Inferior parietal cortex (tissue), 1 donor: ENCODE data around the gene GP1BB.

Experiments used
- DNase-seq: peaks from one replicate; pipeline ENCODE4 v3.0.0-alpha.2; 2016; ENCODE audit errors: extremely low spot score

Gene GP1BB

GRCh38 chr22:19742160-19743066 lies 19.1 kb downstream of the GP1BB start:
- no peak for DNase-seq

GRCh38 chr22:19743081-19743480 lies 19.7 kb downstream of the GP1BB start:
- no peak for DNase-seq

GRCh38 chr22:19743651-19744050 lies 20.3 kb downstream of the GP1BB start:
- no peak for DNase-seq

GRCh38 chr22:19744350-19745006 lies 21.1 kb downstream of the GP1BB start:
- DNase-seq: no peak

GRCh38 chr22:19745155-19746101 lies 22.1 kb downstream of the GP1BB start:
- no peak for DNase-seq

- no peak for DNase-seq
Measured at GRCh38 chr22:19746726-19747125, 23.4 kb downstream of the GP1BB start.

GRCh38 chr22:19747551-19747950 lies 24.2 kb downstream of the GP1BB start:
- no peak for DNase-seq

- DNase-seq: no peak
Measured at GRCh38 chr22:19748139-19748538, 24.8 kb downstream of the GP1BB start.

- no peak for DNase-seq
Measured at GRCh38 chr22:19748991-19749664, 25.8 kb downstream of the GP1BB start.

GRCh38 chr22:19749876-19750275 lies 26.5 kb downstream of the GP1BB start:
- DNase-seq: no peak

GRCh38 chr22:19750507-19751490 lies 27.5 kb downstream of the GP1BB start:
- no peak for DNase-seq

- no peak for DNase-seq
Measured at GRCh38 chr22:19751497-19752245, 28.3 kb downstream of the GP1BB start.

- DNase-seq: no peak
Measured at GRCh38 chr22:19753090-19753842, 29.9 kb downstream of the GP1BB start.

GRCh38 chr22:19753996-19754700 lies 30.8 kb downstream of the GP1BB start:
- no peak for DNase-seq

GRCh38 chr22:19754701-19755144 lies 31.4 kb downstream of the GP1BB start:
- no peak for DNase-seq

GRCh38 chr22:19755145-19755710 lies 31.9 kb downstream of the GP1BB start:
- no peak for DNase-seq

GRCh38 chr22:19755722-19756287 lies 32.5 kb downstream of the GP1BB start:
- DNase-seq: no peak
